Measurements from ENCODE around the gene HNRNPAB. TPM values are rescaled to one million over a fixed set of nuclear protein-coding genes. Genes with fewer than 3 reads are reported as not detected.
"Not testable (repeated sequence)": the region's sequence is repeated elsewhere in the genome, so short reads cannot be mapped to it uniquely, and the experiment has no call there.

The HNRNPAB gene
- total RNA-seq, 4 donors from 2014 or later, result 84.2 to 117 (median 106) TPM

DNA sequence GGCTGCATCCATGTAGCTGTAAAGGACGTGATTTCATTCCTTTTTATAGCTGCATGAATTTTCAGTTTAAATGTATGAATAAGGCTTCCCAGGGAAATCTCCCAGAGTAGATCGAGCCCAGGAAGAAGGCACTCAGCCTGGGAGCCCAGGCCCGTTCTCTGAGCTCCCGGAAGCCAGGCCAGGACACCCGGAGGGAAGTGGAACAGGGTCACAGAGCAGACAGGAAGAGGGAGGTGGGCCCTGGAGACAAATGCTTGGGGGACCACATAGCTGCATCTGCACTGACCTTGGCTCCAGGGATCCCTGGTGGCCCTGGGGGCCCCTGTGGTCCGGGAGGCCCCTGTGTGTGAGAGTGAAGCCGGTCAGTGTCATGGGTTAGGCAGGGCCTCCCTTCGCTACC, 47.9 kb downstream of the HNRNPAB start:
- Histone ChIP-seq H3K4me3 (no peak overlapping the region), H3K36me3 (no peaks in the 10 kb centered on the region), H3K9me3 (no peaks in the 10 kb centered on the region), H3K27ac (no peak overlapping the region), H3K27me3 (no peaks in the 10 kb centered on the region), H3K4me1 (peaks cover 0 to 10% of the 10 kb centered on the region in 2 donors)
- intact Hi-C loops (cut with DNase I; ENCODE audit: low total_unique reads) (no loop called here), in situ Hi-C loops (cut with MboI; ENCODE audit: low sequenced_read_pairs in 4 of 4) (loop anchor here in 1 of 4 donors (25.0 kb wide), 1 partner anchor 610 kb away; the partner anchor contains the start of gene ZNF354B)
- TF ChIP-seq, protein P1, sequence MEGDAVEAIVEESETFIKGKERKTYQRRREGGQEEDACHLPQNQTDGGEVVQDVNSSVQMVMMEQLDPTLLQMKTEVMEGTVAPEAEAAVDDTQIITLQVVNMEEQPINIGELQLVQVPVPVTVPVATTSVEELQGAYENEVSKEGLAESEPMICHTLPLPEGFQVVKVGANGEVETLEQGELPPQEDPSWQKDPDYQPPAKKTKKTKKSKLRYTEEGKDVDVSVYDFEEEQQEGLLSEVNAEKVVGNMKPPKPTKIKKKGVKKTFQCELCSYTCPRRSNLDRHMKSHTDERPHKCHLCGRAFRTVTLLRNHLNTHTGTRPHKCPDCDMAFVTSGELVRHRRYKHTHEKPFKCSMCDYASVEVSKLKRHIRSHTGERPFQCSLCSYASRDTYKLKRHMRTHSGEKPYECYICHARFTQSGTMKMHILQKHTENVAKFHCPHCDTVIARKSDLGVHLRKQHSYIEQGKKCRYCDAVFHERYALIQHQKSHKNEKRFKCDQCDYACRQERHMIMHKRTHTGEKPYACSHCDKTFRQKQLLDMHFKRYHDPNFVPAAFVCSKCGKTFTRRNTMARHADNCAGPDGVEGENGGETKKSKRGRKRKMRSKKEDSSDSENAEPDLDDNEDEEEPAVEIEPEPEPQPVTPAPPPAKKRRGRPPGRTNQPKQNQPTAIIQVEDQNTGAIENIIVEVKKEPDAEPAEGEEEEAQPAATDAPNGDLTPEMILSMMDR (IDR thresholded peaks at IDR 0.05 in 4 of 5, conservative IDR thresholded peaks at IDR 0.05 in 1 of 5), result no peak
- no peak for TF ChIP-seq POLR2A (IDR thresholded peaks at IDR 0.05)
- ATAC-seq (no peak), DNase-seq (no peak)

DNA sequence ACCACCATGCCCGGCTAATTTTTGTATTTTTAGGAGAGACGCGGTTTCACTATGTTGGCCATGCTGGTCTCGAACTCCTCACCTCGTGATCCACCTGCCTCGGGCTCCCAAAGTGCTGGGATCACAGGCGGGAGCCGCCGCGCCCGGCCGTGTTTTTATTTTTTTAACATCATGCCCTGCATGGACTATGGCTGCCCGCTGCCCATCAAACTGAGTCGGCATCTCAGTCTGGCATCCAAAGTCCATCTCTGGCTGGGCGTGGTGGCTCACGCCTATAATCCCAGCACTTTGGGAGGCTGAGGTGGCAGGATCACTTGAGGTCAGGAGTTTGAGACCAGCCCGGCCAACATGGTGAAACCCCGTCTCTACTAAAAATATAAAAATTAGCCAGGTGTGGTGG, 49.3 kb downstream of the HNRNPAB start:
- intact Hi-C loops (cut with DNase I; ENCODE audit: low total_unique reads); H3K27me3 ChIP-seq; DNase-seq; H3K4me3 ChIP-seq; ATAC-seq; H3K9me3 ChIP-seq; H3K36me3 ChIP-seq; H3K4me1 ChIP-seq; H3K27ac ChIP-seq: not testable (repeated sequence)
- in situ Hi-C loops (cut with MboI; ENCODE audit: low sequenced_read_pairs in 4 of 4), result loop anchor here in 1 of 4 donors (25.0 kb wide), 1 partner anchor 609 kb away; the partner anchor contains the start of gene ZNF354B

DNA sequence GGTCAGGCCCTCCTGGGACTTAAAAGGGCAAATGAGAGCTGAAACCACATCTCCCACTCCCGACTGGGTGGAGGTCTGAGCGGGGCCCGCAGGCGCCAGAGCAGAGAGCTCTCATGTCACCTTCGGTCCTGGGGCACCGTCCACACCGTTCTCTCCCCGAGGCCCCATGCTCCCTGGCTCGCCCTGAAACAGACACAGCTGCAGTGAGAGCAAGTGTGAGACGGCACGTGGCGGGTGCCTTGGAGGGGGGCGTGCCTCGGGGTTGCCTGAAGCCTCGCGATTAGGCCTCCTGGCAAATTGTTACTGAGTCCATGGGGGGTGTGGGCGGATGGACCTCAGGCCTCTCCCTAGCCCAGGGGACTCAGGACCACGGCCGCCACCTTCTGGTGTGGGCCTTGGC, 52.4 kb downstream of the HNRNPAB start:
- in situ Hi-C loops (cut with MboI; ENCODE audit: low sequenced_read_pairs in 4 of 4), result loop anchor here in 1 of 4 donors (25.0 kb wide), 1 partner anchor 606 kb away; the partner anchor contains the start of gene ZNF354B
- Histone ChIP-seq H3K9me3 (no peaks in the 10 kb centered on the region), H3K36me3 (no peaks in the 10 kb centered on the region), H3K4me3 (no peak overlapping the region), H3K27me3 (no peaks in the 10 kb centered on the region), H3K27ac (no peak overlapping the region), H3K4me1 (no peaks in the 10 kb centered on the region)
- ATAC-seq, result no peak
- TF ChIP-seq, protein P1 (IDR thresholded peaks at IDR 0.05 in 4 of 5, conservative IDR thresholded peaks at IDR 0.05 in 1 of 5), result no peak
- no peak for TF ChIP-seq POLR2A (IDR thresholded peaks at IDR 0.05)
- DNase-seq, result no peak
- intact Hi-C loops (cut with DNase I; ENCODE audit: low total_unique reads), result no loop called here

DNA sequence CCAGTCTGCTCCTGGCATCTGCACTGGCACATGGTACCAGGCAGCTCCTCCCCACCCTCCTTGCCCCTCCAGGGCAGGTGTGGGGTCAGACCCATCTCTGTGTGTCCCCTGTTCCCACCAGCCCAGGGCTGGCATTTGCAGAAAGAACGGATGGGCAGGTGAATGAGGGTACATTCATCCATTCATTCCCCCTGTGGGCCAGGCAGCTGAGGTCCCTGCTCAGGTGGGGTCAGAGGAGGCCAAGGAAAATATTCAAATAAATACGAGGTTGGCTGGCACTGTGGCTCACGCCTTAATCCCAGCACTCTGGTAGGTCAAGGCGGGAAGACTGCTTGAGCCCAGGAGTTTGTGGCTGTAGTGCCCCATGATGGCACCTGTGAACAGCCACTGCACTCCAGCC, 53.3 kb downstream of the HNRNPAB start:
- intact Hi-C loops (cut with DNase I; ENCODE audit: low total_unique reads) (no loop called here), in situ Hi-C loops (cut with MboI; ENCODE audit: low sequenced_read_pairs in 4 of 4) (loop anchor here in 1 of 4 donors (25.0 kb wide), 1 partner anchor 605 kb away; the partner anchor contains the start of gene ZNF354B)
- TF ChIP-seq, protein P1 (IDR thresholded peaks at IDR 0.05 in 4 of 5, conservative IDR thresholded peaks at IDR 0.05 in 1 of 5), result no peak
- TF ChIP-seq POLR2A (IDR thresholded peaks at IDR 0.05), result no peak
- ATAC-seq (no peak), DNase-seq (no peak)
- Histone ChIP-seq H3K36me3 (no peaks in the 10 kb centered on the region), H3K27me3 (no peaks in the 10 kb centered on the region), H3K27ac (no peak overlapping the region), H3K4me1 (no peaks in the 10 kb centered on the region), H3K4me3 (no peak overlapping the region), H3K9me3 (no peaks in the 10 kb centered on the region)

DNA sequence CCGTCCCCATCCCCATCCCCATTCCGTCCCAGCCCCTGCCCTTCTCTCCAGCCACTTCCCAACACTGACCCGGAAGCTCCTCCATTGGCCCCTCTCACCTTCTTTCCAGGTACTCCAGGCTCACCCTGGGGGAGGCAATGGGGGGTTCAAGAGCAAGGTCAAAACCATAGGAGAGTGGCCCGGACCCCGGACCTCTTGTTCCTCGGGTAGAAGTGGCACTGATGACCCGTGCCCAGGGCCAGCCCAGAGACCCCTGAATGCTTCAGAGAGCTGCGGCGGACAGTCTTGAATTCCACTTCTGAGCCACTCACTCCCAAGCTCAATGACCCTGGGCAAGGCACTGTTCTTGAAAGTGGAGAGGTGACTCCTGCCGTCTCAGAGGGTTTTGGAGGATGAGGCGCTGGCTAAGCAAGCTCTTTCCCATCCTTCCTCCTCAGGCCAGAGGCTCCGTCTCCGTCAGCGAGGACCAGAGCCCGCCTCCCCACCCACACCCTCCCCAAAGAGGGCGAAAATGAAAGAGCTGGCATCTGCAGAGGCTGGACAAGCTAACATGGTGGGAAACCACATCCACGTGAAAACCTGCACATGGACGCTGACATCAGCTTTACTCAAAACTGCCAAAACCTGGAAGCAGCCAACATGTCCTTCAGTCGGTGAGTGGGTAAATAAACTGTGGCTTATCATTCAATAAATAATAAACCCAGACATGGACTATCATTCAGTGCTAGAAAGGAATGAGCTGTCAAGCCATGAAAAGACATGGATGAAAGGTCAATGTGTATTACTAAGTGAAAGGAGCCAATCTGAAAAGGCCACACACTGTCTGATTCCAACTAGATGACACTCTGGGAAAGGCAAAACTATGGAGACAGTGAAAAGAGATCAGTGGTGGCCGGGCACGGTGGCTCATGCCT, 55.5 kb downstream of the HNRNPAB start:
- in situ Hi-C loops (cut with MboI; ENCODE audit: low sequenced_read_pairs in 4 of 4) (loop anchor here in 1 of 4 donors (25.0 kb wide), 1 partner anchor 602 kb away; the partner anchor contains the start of gene ZNF354B), intact Hi-C loops (cut with DNase I; ENCODE audit: low total_unique reads) (no loop called here)
- Histone ChIP-seq H3K9me3 (no peaks in the 10 kb centered on the region), H3K27ac (no peak overlapping the region), H3K4me1 (no peaks in the 10 kb centered on the region), H3K27me3 (no peaks in the 10 kb centered on the region), H3K4me3 (no peak overlapping the region), H3K36me3 (no peaks in the 10 kb centered on the region)
- no peak for DNase-seq
- no peak for TF ChIP-seq POLR2A (IDR thresholded peaks at IDR 0.05)
- TF ChIP-seq, protein P1 (IDR thresholded peaks at IDR 0.05 in 4 of 5, conservative IDR thresholded peaks at IDR 0.05 in 1 of 5), result no peak
- ATAC-seq, result no peak
